ENCODE data around the gene TAB2.

TAB2 gene

GRCh38 chr6:149317644-149318571 is at the start of gene TAB2:
Gene TAB2 (plus strand): TSS chr6:149317712. CDS start chr6:149369998, 52,286 bp downstream.
- Mint-ChIP-seq H3K27me3 (no peaks in the 10 kb centered on the region), H3K9me3 (no peaks in the 10 kb centered on the region), H3K36me3 (peaks cover 9% of the 10 kb centered on the region), H3K27ac (peak within 1 kb of the TSS; percentile 99), H3K4me1 (peaks cover 61% of the 10 kb centered on the region), H3K4me3 (peak within 1 kb of the TSS; percentile 99)

GRCh38 chr6:149268146-149268545 is 49.4 kb upstream of the TAB2 start:
- Mint-ChIP-seq H3K9me3 (peaks cover 4% of the 10 kb centered on the region), H3K4me1 (peaks cover 63% of the 10 kb centered on the region), H3K27ac (no peak overlapping the region)

GRCh38 chr6:149268768-149269167 is 48.7 kb upstream of the TAB2 start:
- no peaks in the 10 kb centered on the region for H3K27me3 Mint-ChIP-seq
- peaks cover 65% of the 10 kb centered on the region for H3K4me1 Mint-ChIP-seq
- peaks cover 4% of the 10 kb centered on the region for H3K9me3 Mint-ChIP-seq
- H3K27ac Mint-ChIP-seq = no peak overlapping the region
- no peaks in the 10 kb centered on the region for H3K36me3 Mint-ChIP-seq
- H3K4me3 Mint-ChIP-seq = no peak overlapping the region

More at GRCh38 chr6:149268146-149268545, 49.4 kb upstream of the TAB2 start:
- H3K36me3 Mint-ChIP-seq = no peaks in the 10 kb centered on the region
- H3K27me3 Mint-ChIP-seq = no peaks in the 10 kb centered on the region
- H3K4me3 Mint-ChIP-seq = no peak overlapping the region

- Mint-ChIP-seq H3K4me1 (peaks cover 50% of the 10 kb centered on the region), H3K27me3 (no peaks in the 10 kb centered on the region), H3K9me3 (peaks cover 4% of the 10 kb centered on the region), H3K36me3 (no peaks in the 10 kb centered on the region), H3K4me3 (no peak overlapping the region), H3K27ac (no peak overlapping the region)
These were observed 46.9 kb upstream of the TAB2 start for GRCh38 chr6:149270616-149271015.

GRCh38 chr6:149271348-149272340 is 45.9 kb upstream of the TAB2 start:
- Mint-ChIP-seq H3K36me3 (no peaks in the 10 kb centered on the region), H3K4me3 (peak overlapping the region; percentile 51), H3K27ac (peak overlapping the region; percentile 75), H3K4me1 (peaks cover 42% of the 10 kb centered on the region), H3K27me3 (no peaks in the 10 kb centered on the region), H3K9me3 (peaks cover 4% of the 10 kb centered on the region)

GRCh38 chr6:149273318-149273717 is 44.2 kb upstream of the TAB2 start:
- Mint-ChIP-seq H3K27ac (peak overlapping the region; percentile 53), H3K4me3 (peak overlapping the region; percentile 34), H3K4me1 (peaks cover 46% of the 10 kb centered on the region), H3K36me3 (peaks cover 2% of the 10 kb centered on the region), H3K27me3 (no peaks in the 10 kb centered on the region), H3K9me3 (peaks cover 4% of the 10 kb centered on the region)

GRCh38 chr6:149275621-149276020 is 41.9 kb upstream of the TAB2 start:
- H3K4me1 Mint-ChIP-seq = peaks cover 59% of the 10 kb centered on the region
- H3K9me3 Mint-ChIP-seq = no peaks in the 10 kb centered on the region
- H3K36me3 Mint-ChIP-seq = peaks cover 3% of the 10 kb centered on the region
- H3K27ac Mint-ChIP-seq = no peak overlapping the region
- no peaks in the 10 kb centered on the region for H3K27me3 Mint-ChIP-seq
- H3K4me3 Mint-ChIP-seq = no peak overlapping the region

GRCh38 chr6:149277621-149278020 is 39.9 kb upstream of the TAB2 start:
- no peak overlapping the region for H3K27ac Mint-ChIP-seq
- no peaks in the 10 kb centered on the region for H3K27me3 Mint-ChIP-seq
- no peaks in the 10 kb centered on the region for H3K9me3 Mint-ChIP-seq
- H3K36me3 Mint-ChIP-seq = peaks cover 3% of the 10 kb centered on the region
- H3K4me3 Mint-ChIP-seq = no peak overlapping the region
- peaks cover 39% of the 10 kb centered on the region for H3K4me1 Mint-ChIP-seq

- no peaks in the 10 kb centered on the region for H3K9me3 Mint-ChIP-seq
- H3K4me3 Mint-ChIP-seq = no peak overlapping the region
- peak overlapping the region; percentile 37 for H3K27ac Mint-ChIP-seq
- no peaks in the 10 kb centered on the region for H3K27me3 Mint-ChIP-seq
- H3K4me1 Mint-ChIP-seq = peaks cover 26% of the 10 kb centered on the region
- peaks cover 3% of the 10 kb centered on the region for H3K36me3 Mint-ChIP-seq
These were observed 38.5 kb upstream of the TAB2 start for GRCh38 chr6:149278997-149279396.

- no peak overlapping the region for H3K27ac Mint-ChIP-seq
- no peaks in the 10 kb centered on the region for H3K9me3 Mint-ChIP-seq
- no peak overlapping the region for H3K4me3 Mint-ChIP-seq
- H3K27me3 Mint-ChIP-seq = no peaks in the 10 kb centered on the region
- H3K36me3 Mint-ChIP-seq = no peaks in the 10 kb centered on the region
- H3K4me1 Mint-ChIP-seq = peaks cover 11% of the 10 kb centered on the region
These were observed 32.6 kb upstream of the TAB2 start for GRCh38 chr6:149284904-149285303.

- no peak overlapping the region for H3K27ac Mint-ChIP-seq
- H3K27me3 Mint-ChIP-seq = no peaks in the 10 kb centered on the region
- no peaks in the 10 kb centered on the region for H3K9me3 Mint-ChIP-seq
- no peaks in the 10 kb centered on the region for H3K36me3 Mint-ChIP-seq
- peaks cover 6% of the 10 kb centered on the region for H3K4me1 Mint-ChIP-seq
- no peak overlapping the region for H3K4me3 Mint-ChIP-seq
These were observed 31.9 kb upstream of the TAB2 start for GRCh38 chr6:149285626-149286025.

GRCh38 chr6:149286905-149287304 is 30.6 kb upstream of the TAB2 start:
- Mint-ChIP-seq H3K9me3 (no peaks in the 10 kb centered on the region), H3K27ac (no peak overlapping the region), H3K4me3 (no peak overlapping the region), H3K4me1 (peaks cover 6% of the 10 kb centered on the region), H3K36me3 (no peaks in the 10 kb centered on the region), H3K27me3 (no peaks in the 10 kb centered on the region)

GRCh38 chr6:149289192-149289781 is 28.2 kb upstream of the TAB2 start:
- H3K36me3 Mint-ChIP-seq = no peaks in the 10 kb centered on the region
- H3K4me1 Mint-ChIP-seq = peaks cover 6% of the 10 kb centered on the region
- no peaks in the 10 kb centered on the region for H3K9me3 Mint-ChIP-seq
- no peaks in the 10 kb centered on the region for H3K27me3 Mint-ChIP-seq
- H3K27ac Mint-ChIP-seq = no peak overlapping the region
- no peak overlapping the region for H3K4me3 Mint-ChIP-seq

- H3K27ac Mint-ChIP-seq = no peak overlapping the region
- no peak overlapping the region for H3K4me3 Mint-ChIP-seq
- no peaks in the 10 kb centered on the region for H3K9me3 Mint-ChIP-seq
- H3K27me3 Mint-ChIP-seq = no peaks in the 10 kb centered on the region
- peaks cover 2% of the 10 kb centered on the region for H3K4me1 Mint-ChIP-seq
- no peaks in the 10 kb centered on the region for H3K36me3 Mint-ChIP-seq
These were observed 27.5 kb upstream of the TAB2 start for GRCh38 chr6:149289966-149290365.

- Mint-ChIP-seq H3K4me1 (no peaks in the 10 kb centered on the region), H3K4me3 (no peak overlapping the region)
These were observed 24.3 kb upstream of the TAB2 start for GRCh38 chr6:149293244-149293643.

More at GRCh38 chr6:149293244-149293643, 24.3 kb upstream of the TAB2 start:
- Mint-ChIP-seq H3K9me3 (no peaks in the 10 kb centered on the region), H3K27ac (no peak overlapping the region), H3K36me3 (no peaks in the 10 kb centered on the region), H3K27me3 (no peaks in the 10 kb centered on the region)

Data from activated naive CD4-positive, alpha-beta T cell treated with anti-CD3 and anti-CD28 coated beads, Interleukin-2, amount 50 U/mL, for 24 hours (primary cell).